DOHH2 (cell line): ENCODE data around the gene ARHGAP24.

Source experiments
- CTCF ChIP-seq: fragments of 200-600 bp; sonication (generic); IDR thresholded peaks from one replicate; pipeline ENCODE4 v1.5.1; 2014; ENCODE audit warnings: antibody characterized with exemption, mild to moderate bottlenecking, low read depth, low read length; ENCODE audit not compliant: poor library complexity, severe bottlenecking
- EZH2phosphoT487 ChIP-seq: fragments of 200-600 bp; sonication (generic); IDR thresholded peaks from 2 replicates; pipeline ENCODE4 v1.6.1; 2017; ENCODE audit warnings: borderline replicate concordance, mild to moderate bottlenecking, antibody characterized with exemption, low read length, moderate library complexity, mixed read lengths

GRCh38 chr4:85606505-85606904 is 131.6 kb downstream of the ARHGAP24 start:
- TF ChIP-seq CTCF (no peak), EZH2phosphoT487 (no peak)
